SIG-M5 (cell line): ENCODE data around the gene TMEM19.

ENCODE experiments used
- DNase-seq: peaks from one replicate; lab custom pipeline; 2025; lab: John Stamatoyannopoulos, UW

The TMEM19 gene

GRCh38 chr12:71685914-71686657, at the start of gene TMEM19:
Gene TMEM19 (plus strand): TSS chr12:71686082. CDS start chr12:71686681, 599 bp downstream.
- DNase-seq = peak; percentile 38

- DNase-seq = peak; percentile 31
Observed at GRCh38 chr12:71636704-71637115, 49.2 kb upstream of the TMEM19 start.

- no peak for DNase-seq
Observed at GRCh38 chr12:71638499-71638898, 47.4 kb upstream of the TMEM19 start.

GRCh38 chr12:71639341-71639760, 46.5 kb upstream of the TMEM19 start:
- no peak for DNase-seq

- DNase-seq = no peak
Observed at GRCh38 chr12:71640316-71640715, 45.6 kb upstream of the TMEM19 start.

GRCh38 chr12:71641390-71641789, 44.5 kb upstream of the TMEM19 start:
- no peak for DNase-seq

- DNase-seq = no peak
Observed at GRCh38 chr12:71642264-71642663, 43.6 kb upstream of the TMEM19 start.

- DNase-seq = no peak
Observed at GRCh38 chr12:71645268-71645667, 40.6 kb upstream of the TMEM19 start.

- no peak for DNase-seq
Observed at GRCh38 chr12:71646512-71646911, 39.4 kb upstream of the TMEM19 start.

- no peak for DNase-seq
Observed at GRCh38 chr12:71648537-71648936, 37.3 kb upstream of the TMEM19 start.

- no peak for DNase-seq
Observed at GRCh38 chr12:71649401-71649800, 36.5 kb upstream of the TMEM19 start.

GRCh38 chr12:71652656-71653055, 33.2 kb upstream of the TMEM19 start:
- no peak for DNase-seq

- no peak for DNase-seq
Observed at GRCh38 chr12:71653137-71653536, 32.7 kb upstream of the TMEM19 start.

GRCh38 chr12:71654200-71654599, 31.7 kb upstream of the TMEM19 start:
- no peak for DNase-seq

GRCh38 chr12:71655495-71655894, 30.4 kb upstream of the TMEM19 start:
- DNase-seq = no peak

- DNase-seq = no peak
Observed at GRCh38 chr12:71655907-71656306, 30.0 kb upstream of the TMEM19 start.

- no peak for DNase-seq
Observed at GRCh38 chr12:71656740-71657139, 29.1 kb upstream of the TMEM19 start.

GRCh38 chr12:71661977-71662530, 23.8 kb upstream of the TMEM19 start:
- DNase-seq = no peak

GRCh38 chr12:71662849-71663560, 22.9 kb upstream of the TMEM19 start:
- DNase-seq = peak; percentile 26

GRCh38 chr12:71663561-71664410, 22.1 kb upstream of the TMEM19 start, which contains the start of the genes THAP2 and ZFC3H1:
Gene THAP2 (plus strand): TSS chr12:71664301. CDS start chr12:71664510, 209 bp downstream.
Gene ZFC3H1 (minus strand): TSS chr12:71663848. CDS start chr12:71663610, 238 bp downstream.
- DNase-seq = peak; percentile 100

- DNase-seq = no peak
Observed at GRCh38 chr12:71664411-71665089, 21.3 kb upstream of the TMEM19 start.
